Transverse colon (tissue), 4 donors: ENCODE results near the gene VWA3A. TPM values are rescaled to one million over a fixed set of nuclear protein-coding genes. Genes with fewer than 3 reads are reported as not detected.
"Not testable (repeated sequence)": the region's sequence is repeated elsewhere in the genome, so short reads cannot be mapped to it uniquely, and the experiment has no call there.

Experiments
- DNase-seq: peaks from one replicate; pipeline ENCODE4 v3.0.0-alpha.2; 2019
- H3K27ac ChIP-seq, 4 donors: fragments of 200-600 bp; sonication (generic); 2 replicates each; pipeline ENCODE4 v1.5.1; 2016 to 2018; ENCODE audit warnings: inconsistent platforms in 4 of 4
- H3K27me3 ChIP-seq: fragments of 200-600 bp; sonication (generic); 2 replicates; pipeline ENCODE4 v1.5.1; 2017; ENCODE audit warnings: inconsistent platforms
- H3K36me3 ChIP-seq, 4 donors: fragments of 200-600 bp; sonication (generic); 2 replicates each; pipeline ENCODE4 v1.5.1; 2017 to 2019; ENCODE audit warnings: inconsistent platforms in 4 of 4
- H3K4me1 ChIP-seq, 4 donors: fragments of 200-600 bp; sonication (generic); 2 replicates each; pipeline ENCODE4 v1.5.1; 2017 to 2020; ENCODE audit warnings: inconsistent platforms in 4 of 4
- H3K4me3 ChIP-seq, 4 donors: fragments of 200-600 bp; sonication (generic); 1 replicate in 1 of 4; 2 replicates in 3 of 4; pipeline versions ENCODE4 v1.5.1 to v1.6.1; 2017 to 2019; ENCODE audit warnings: inconsistent platforms in 4 of 4
- H3K9me3 ChIP-seq, 2 donors: fragments of 200-600 bp; sonication (generic); 2 replicates each; pipeline ENCODE4 v1.5.1; 2017 to 2019; ENCODE audit warnings: inconsistent platforms in 2 of 2
- EP300 ChIP-seq: sonication (generic); formaldehyde crosslinking; IDR thresholded peaks from one replicate; pipeline ENCODE4 v1.6.1; 2017; ENCODE audit warnings: antibody characterized with exemption, low read depth
- POLR2A ChIP-seq: fragments of 450-650 bp; IDR thresholded peaks from one replicate; pipeline ENCODE4 v1.6.1; 2016; ENCODE audit warnings: antibody characterized with exemption, mild to moderate bottlenecking, moderate library complexity
- POLR2AphosphoS5 ChIP-seq, 3 donors: sonication (generic); formaldehyde crosslinking; IDR thresholded peaks; one replicate each; pipeline ENCODE4 v1.6.1; 2016; ENCODE audit warnings: antibody characterized with exemption in 3 of 3
- WGBS, 2 donors: methylation state at CpG; one replicate each; pipeline ENCODE4 v1.1.5; 2018; ENCODE audit warnings: low coverage in 1 of 2; 5-methylcytosine and 5-hydroxymethylcytosine counted together
- in situ Hi-C, 4 donors: fragments of 200-750 bp; cut with MboI; loops; one replicate each; pipeline versions ENCODE4 v1.15.0 to v1.15.1; 2017; ENCODE audit warnings: low sequenced_read_pairs in 3 of 4, low pct_ligation_motif_present in 1 of 4, low pct_unique_long_range_greater_than_20kb in 1 of 4
- intact Hi-C: fragments of 100-400 bp; cut with DNase I; formaldehyde crosslinking; loops from one replicate; pipeline ENCODE4 v1.15.1; 2023; ENCODE audit warnings: low total_unique reads
- total RNA-seq, 4 donors: library from RNA; depleted of rRNA; stranded (reverse); fragments of >200 nt; gene quantifications; one replicate each; pipeline ENCODE4 v1.1.0, GENCODE V29; 2016
- TF ChIP-seq, protein P1 (sequence below), 5 experiments: fragments of 200-600 bp in 3 of 5; fragments of 450-650 bp in 2 of 5; sonication (generic) in 3 of 5; IDR thresholded peaks; 1 replicate in 2 of 5; 2 replicates in 3 of 5; pipeline ENCODE4 v1.5.1; 2016 to 2017; ENCODE audit warnings: antibody characterized with exemption in 5 of 5, inconsistent platforms in 3 of 5, mild to moderate bottlenecking in 2 of 5, moderate library complexity in 1 of 5

VWA3A gene
- total RNA-seq, 4 donors from 2014 or later: 0.14 TPM; not detected in 3

DNA sequence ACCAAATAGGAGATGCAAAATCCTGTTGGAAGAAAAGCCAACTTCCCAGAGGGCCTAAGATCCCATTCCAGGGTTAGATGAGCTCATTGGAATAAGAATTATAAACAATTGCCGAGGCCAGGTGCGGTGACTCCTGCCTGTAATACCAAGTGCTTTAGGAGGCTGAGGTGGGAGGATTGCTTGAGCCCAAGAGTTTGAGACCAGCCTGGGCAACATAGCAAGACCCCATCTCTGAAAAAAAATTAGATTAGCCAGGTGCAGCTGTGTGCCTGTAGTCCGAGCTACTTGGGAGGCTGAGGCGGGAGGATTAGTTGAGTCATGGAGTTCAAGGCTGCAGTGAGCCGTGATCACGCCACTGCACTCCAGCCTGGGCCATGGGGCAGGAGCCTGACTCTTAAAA lies 52.2 kb downstream of the VWA3A start:
- Histone ChIP-seq H3K27ac (no peak overlapping the region), H3K9me3 (no peaks in the 10 kb centered on the region), H3K36me3 (no peaks in the 10 kb centered on the region), H3K4me3 (no peak overlapping the region), H3K4me1 (no peaks in the 10 kb centered on the region), H3K27me3 (no peaks in the 10 kb centered on the region)
- in situ Hi-C loops: no loop called here
- intact Hi-C loops: no loop called here
- WGBS, 2 donors: 80 to 83% methylated on average over 1 to 6 of the region's 6 CpGs
- DNase-seq: no peak
- TF ChIP-seq EP300: no peak
- no peak for TF ChIP-seq POLR2AphosphoS5 (IDR thresholded peaks at IDR 0.05)
- TF ChIP-seq, protein P1, sequence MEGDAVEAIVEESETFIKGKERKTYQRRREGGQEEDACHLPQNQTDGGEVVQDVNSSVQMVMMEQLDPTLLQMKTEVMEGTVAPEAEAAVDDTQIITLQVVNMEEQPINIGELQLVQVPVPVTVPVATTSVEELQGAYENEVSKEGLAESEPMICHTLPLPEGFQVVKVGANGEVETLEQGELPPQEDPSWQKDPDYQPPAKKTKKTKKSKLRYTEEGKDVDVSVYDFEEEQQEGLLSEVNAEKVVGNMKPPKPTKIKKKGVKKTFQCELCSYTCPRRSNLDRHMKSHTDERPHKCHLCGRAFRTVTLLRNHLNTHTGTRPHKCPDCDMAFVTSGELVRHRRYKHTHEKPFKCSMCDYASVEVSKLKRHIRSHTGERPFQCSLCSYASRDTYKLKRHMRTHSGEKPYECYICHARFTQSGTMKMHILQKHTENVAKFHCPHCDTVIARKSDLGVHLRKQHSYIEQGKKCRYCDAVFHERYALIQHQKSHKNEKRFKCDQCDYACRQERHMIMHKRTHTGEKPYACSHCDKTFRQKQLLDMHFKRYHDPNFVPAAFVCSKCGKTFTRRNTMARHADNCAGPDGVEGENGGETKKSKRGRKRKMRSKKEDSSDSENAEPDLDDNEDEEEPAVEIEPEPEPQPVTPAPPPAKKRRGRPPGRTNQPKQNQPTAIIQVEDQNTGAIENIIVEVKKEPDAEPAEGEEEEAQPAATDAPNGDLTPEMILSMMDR (IDR thresholded peaks at IDR 0.05): no peak
- TF ChIP-seq POLR2A: no peak

DNA sequence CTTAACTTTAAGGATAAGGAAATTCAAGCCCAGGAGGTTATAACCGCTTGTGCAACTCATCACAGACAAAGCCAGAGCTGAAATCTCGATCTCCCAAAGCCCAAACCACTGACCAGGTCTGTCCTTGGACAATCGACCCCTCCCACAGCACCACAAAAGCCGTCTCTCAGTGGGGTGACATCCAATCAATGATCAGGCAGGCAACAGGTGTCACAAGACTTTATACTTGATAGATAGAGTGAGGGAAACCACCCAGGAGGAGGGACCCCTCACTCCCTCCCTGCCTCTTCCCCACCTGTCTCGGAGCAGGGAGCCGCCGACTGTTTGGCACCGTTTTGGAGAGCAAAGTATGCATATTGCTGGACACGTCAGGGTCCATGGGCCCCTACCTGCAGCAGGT lies 55.5 kb downstream of the VWA3A start:
- Histone ChIP-seq H3K9me3 (no peaks in the 10 kb centered on the region), H3K4me1 (no peaks in the 10 kb centered on the region), H3K27ac (no peak overlapping the region), H3K4me3 (no peak overlapping the region), H3K36me3 (no peaks in the 10 kb centered on the region), H3K27me3 (no peaks in the 10 kb centered on the region)
- WGBS, 2 donors: 70% methylated on average over 9 of the region's 9 CpGs; no CpG with 5 or more reads in 1 of the 2 donors
- intact Hi-C loops (no loop called here), in situ Hi-C loops (no loop called here)
- DNase-seq: no peak
- TF ChIP-seq POLR2AphosphoS5 (IDR thresholded peaks at IDR 0.05) (no peak), POLR2A (no peak), EP300 (no peak)
- TF ChIP-seq, protein P1 (IDR thresholded peaks at IDR 0.05): no peak

DNA sequence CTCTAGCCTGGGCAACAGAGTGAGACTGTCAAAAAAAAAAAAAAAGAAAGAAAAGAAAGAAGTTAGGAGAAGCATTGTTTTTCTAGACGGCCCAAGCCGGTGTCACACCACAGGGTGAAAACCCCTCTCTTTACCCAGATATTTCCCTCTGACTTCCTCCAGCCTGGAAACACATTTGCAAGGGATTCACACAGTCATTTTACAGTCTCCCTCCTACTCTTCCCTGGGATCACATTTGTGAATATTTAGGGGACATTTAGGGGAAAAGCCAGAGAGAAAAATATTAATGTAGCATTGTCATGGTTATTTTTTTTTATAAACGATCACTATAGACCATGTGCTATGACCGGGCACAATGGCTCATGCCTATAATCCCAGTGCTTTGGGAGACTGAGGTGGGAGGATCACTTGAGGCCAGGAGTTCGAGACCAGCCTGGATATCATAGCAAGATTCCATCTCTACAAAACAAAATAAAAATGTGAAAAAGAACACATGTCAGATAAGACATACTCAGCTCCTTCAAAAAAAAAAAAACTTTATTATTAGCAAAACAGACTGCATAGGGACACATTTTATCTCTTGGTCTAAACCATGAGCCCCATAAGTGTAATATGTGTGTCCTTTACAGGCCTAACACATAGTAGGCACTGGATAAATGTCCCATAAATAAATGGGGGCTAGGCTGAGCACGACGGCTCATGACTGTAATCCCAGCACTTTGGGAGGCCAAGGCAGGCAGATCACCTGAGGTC lies 59.1 kb downstream of the VWA3A start:
- WGBS, 2 donors: 77 to 78% methylated on average over 5 to 7 of the region's 7 CpGs
- DNase-seq: no peak
- Histone ChIP-seq H3K27ac (no peak overlapping the region), H3K4me1 (no peaks in the 10 kb centered on the region), H3K4me3 (no peak overlapping the region), H3K36me3 (no peaks in the 10 kb centered on the region), H3K9me3 (no peaks in the 10 kb centered on the region), H3K27me3 (no peaks in the 10 kb centered on the region)
- TF ChIP-seq EP300 (no peak), POLR2AphosphoS5 (IDR thresholded peaks at IDR 0.05) (no peak), POLR2A (no peak)
- TF ChIP-seq, protein P1 (IDR thresholded peaks at IDR 0.05): no peak
- intact Hi-C loops: no loop called here
- in situ Hi-C loops: no loop called here

DNA sequence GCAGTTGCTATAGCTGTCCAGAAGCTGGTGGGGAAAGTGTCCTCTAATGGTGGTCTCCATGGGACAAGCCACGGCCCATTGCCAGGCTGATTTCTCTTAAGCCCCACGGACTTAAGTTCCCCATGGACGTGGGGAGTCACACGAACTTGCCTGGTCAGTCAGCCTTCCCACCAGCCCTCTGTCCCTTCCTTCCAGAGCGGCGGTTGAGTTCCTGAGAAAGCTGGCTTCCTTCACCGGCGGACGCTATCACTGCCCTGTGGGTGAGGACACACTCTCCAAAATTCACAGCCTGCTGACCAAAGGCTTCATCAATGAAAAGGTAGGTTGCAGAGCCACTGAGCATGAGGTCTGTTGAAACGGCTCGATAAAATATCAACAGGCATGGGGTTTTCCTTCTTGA lies 60.0 kb downstream of the VWA3A start:
- intact Hi-C loops: no loop called here
- DNase-seq: no peak

DNA sequence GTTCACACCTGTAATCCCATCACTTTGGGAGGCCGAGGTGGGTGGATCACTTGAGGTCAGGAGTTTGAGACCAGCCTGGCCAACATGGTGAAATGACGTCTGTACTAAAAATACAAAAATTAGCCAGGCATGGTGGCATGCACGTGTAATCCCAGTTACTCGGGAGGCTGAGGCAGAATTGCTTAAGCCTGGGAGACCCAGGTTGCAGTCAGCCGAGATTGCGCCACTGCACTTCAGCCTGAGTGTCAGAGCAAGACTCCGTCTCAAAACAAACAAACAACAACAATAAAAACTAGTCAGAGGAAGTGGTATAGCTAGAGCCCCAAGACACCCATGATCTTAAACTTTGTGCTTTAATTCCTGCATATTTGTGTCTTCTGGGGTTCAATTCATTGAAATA lies 60.7 kb downstream of the VWA3A start:
- H3K4me3 ChIP-seq, DNase-seq, H3K36me3 ChIP-seq, H3K9me3 ChIP-seq, H3K4me1 ChIP-seq, H3K27me3 ChIP-seq, H3K27ac ChIP-seq, in situ Hi-C loops, intact Hi-C loops: not testable (repeated sequence)
- WGBS, 2 donors: 44 to 56% methylated on average over 2 to 7 of the region's 7 CpGs

More for the DNA sequence above, 60.0 kb downstream of the VWA3A start:
- H3K4me1 ChIP-seq: no peaks in the 10 kb centered on the region
- H3K27ac ChIP-seq: no peak overlapping the region
- in situ Hi-C loops: no loop called here
- 89% methylated on average over 11 of the region's 11 CpGs; no CpG with 5 or more reads in 1 of the 2 donors for WGBS, 2 donors
- no peaks in the 10 kb centered on the region for H3K36me3 ChIP-seq
- TF ChIP-seq, protein P1 (IDR thresholded peaks at IDR 0.05): no peak
- TF ChIP-seq EP300 (no peak), POLR2AphosphoS5 (IDR thresholded peaks at IDR 0.05) (no peak), POLR2A (no peak)
- H3K27me3 ChIP-seq: no peaks in the 10 kb centered on the region
- no peaks in the 10 kb centered on the region for H3K9me3 ChIP-seq
- no peak overlapping the region for H3K4me3 ChIP-seq
